WTC11 (cell line): ENCODE measurements around the gene KCNG3.

Experiments used
- NR3C1 ChIP-seq: sonication (generic); formaldehyde crosslinking; conservative IDR thresholded peaks from 2 replicates; pipeline ENCODE4 v1.8.1; 2023; ENCODE audit warnings: low read depth, mild to moderate bottlenecking, missing genetic modification reagents
- SP1 ChIP-seq: sonication (generic); formaldehyde crosslinking; conservative IDR thresholded peaks from 2 replicates; pipeline ENCODE4 v1.8.1; 2022; ENCODE audit warnings: missing genetic modification reagents
- TCF7 ChIP-seq: sonication (generic); formaldehyde crosslinking; IDR thresholded peaks from 2 replicates; pipeline ENCODE4 v1.8.0; 2022; ENCODE audit warnings: mild to moderate bottlenecking, low read depth, missing genetic modification reagents, moderate library complexity
- TEAD4 ChIP-seq: sonication (generic); formaldehyde crosslinking; IDR thresholded peaks from 2 replicates; pipeline ENCODE4 v1.8.0; 2022; ENCODE audit warnings: mild to moderate bottlenecking, missing genetic modification reagents
- TF ChIP-seq, protein P1 (sequence below): fragments of 200-600 bp; IDR thresholded peaks from 2 replicates; pipeline ENCODE4 v1.8.0; 2022; ENCODE audit warnings: antibody characterized with exemption
- TF ChIP-seq, protein P2 (sequence below): sonication (generic); formaldehyde crosslinking; IDR thresholded peaks from 2 replicates; pipeline ENCODE4 v1.8.1; 2023; ENCODE audit warnings: mild to moderate bottlenecking, moderate library complexity, missing genetic modification reagents
- TF ChIP-seq, protein P3 (sequence below): fragments of 250-450 bp; sonication (Bioruptor Pico); IDR thresholded peaks from 2 replicates; pipeline ENCODE4 v1.9.0; 2021; ENCODE audit warnings: mild to moderate bottlenecking
- TF ChIP-seq, protein P4 (sequence below): sonication (generic); formaldehyde crosslinking; conservative IDR thresholded peaks from 2 replicates; pipeline ENCODE4 v1.8.1; 2022; ENCODE audit warnings: mild to moderate bottlenecking, missing genetic modification reagents

DNA sequence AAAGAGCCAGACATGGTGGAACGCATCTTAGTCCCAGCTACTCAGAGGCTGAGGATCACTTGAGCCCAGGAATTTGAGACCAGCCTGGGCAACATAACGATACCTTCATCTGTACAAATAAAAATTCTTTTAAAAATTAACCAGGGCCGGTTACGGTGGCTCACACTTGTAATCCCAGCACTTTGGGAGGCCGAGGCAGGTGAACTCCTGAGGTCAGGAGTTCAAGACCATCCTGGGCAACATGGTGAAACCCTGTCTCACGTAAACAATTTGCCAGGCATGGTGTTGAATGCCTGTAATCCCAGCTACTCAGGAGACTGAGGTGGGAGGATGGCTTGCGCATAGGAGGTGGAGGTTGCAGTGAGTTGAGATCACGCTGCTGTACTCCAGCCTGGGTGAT, 25.8 kb upstream of the KCNG3 start:
- TF ChIP-seq, protein P1, sequence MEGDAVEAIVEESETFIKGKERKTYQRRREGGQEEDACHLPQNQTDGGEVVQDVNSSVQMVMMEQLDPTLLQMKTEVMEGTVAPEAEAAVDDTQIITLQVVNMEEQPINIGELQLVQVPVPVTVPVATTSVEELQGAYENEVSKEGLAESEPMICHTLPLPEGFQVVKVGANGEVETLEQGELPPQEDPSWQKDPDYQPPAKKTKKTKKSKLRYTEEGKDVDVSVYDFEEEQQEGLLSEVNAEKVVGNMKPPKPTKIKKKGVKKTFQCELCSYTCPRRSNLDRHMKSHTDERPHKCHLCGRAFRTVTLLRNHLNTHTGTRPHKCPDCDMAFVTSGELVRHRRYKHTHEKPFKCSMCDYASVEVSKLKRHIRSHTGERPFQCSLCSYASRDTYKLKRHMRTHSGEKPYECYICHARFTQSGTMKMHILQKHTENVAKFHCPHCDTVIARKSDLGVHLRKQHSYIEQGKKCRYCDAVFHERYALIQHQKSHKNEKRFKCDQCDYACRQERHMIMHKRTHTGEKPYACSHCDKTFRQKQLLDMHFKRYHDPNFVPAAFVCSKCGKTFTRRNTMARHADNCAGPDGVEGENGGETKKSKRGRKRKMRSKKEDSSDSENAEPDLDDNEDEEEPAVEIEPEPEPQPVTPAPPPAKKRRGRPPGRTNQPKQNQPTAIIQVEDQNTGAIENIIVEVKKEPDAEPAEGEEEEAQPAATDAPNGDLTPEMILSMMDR: no peak
- TF ChIP-seq SP1 (CRISPR knock-in tag) (no peak), TCF7 (CRISPR knock-in tag) (no peak), NR3C1 (CRISPR knock-in tag) (no peak), TEAD4 (CRISPR knock-in tag) (no peak)
- TF ChIP-seq, protein P2, sequence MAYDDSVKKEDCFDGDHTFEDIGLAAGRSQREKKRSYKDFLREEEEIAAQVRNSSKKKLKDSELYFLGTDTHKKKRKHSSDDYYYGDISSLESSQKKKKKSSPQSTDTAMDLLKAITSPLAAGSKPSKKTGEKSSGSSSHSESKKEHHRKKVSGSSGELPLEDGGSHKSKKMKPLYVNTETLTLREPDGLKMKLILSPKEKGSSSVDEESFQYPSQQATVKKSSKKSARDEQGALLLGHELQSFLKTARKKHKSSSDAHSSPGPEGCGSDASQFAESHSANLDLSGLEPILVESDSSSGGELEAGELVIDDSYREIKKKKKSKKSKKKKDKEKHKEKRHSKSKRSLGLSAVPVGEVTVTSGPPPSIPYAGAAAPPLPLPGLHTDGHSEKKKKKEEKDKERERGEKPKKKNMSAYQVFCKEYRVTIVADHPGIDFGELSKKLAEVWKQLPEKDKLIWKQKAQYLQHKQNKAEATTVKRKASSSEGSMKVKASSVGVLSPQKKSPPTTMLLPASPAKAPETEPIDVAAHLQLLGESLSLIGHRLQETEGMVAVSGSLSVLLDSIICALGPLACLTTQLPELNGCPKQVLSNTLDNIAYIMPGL (CRISPR knock-in tag): no peak
- TF ChIP-seq, protein P3, sequence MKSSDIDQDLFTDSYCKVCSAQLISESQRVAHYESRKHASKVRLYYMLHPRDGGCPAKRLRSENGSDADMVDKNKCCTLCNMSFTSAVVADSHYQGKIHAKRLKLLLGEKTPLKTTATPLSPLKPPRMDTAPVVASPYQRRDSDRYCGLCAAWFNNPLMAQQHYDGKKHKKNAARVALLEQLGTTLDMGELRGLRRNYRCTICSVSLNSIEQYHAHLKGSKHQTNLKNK (CRISPR knock-in tag): no peak
- TF ChIP-seq, protein P4, sequence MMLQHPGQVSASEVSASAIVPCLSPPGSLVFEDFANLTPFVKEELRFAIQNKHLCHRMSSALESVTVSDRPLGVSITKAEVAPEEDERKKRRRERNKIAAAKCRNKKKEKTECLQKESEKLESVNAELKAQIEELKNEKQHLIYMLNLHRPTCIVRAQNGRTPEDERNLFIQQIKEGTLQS (CRISPR knock-in tag): no peak
